GM19468 (cell line): ENCODE results near the gene BMP2K.

Experiments used
- ATAC-seq: cut with Tn5 transposase; IDR thresholded peaks from one replicate; pipeline ENCODE4 v1.9.1; 2021; ENCODE audit warnings: mild to moderate bottlenecking, moderate library complexity, moderate number of reproducible peaks; ENCODE audit not compliant: unreplicated experiment; ENCODE audit errors: extremely low read depth

Gene BMP2K

DNA sequence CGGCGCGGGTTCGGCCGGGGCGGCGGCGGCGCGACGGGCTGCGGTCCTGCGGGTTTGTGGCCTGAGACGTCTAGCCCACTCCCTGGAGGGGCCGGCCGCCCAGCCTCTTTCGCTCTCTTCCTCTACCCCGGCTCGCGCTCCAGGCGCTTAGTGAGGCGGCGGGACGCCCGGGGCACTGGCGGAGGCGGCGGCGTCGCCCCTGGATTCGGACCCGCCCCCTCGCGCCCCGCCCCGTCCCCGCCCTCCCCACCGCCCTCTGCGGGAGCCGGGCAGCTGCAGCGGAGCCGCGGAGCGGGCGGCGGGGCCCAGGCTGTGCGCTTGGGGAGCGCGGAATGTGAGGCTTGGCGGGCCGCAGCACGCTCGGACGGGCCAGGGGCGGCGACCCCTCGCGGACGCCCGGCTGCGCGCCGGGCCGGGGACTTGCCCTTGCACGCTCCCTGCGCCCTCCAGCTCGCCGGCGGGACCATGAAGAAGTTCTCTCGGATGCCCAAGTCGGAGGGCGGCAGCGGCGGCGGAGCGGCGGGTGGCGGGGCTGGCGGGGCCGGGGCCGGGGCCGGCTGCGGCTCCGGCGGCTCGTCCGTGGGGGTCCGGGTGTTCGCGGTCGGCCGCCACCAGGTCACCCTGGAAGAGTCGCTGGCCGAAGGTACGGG lies at the start of gene BMP2K:
Gene BMP2K (plus strand): TSS at position 272 of the 650 bp plus-strand sequence. CDS start 194 bp downstream, at position 466.
- ATAC-seq, result peak; percentile 50

DNA sequence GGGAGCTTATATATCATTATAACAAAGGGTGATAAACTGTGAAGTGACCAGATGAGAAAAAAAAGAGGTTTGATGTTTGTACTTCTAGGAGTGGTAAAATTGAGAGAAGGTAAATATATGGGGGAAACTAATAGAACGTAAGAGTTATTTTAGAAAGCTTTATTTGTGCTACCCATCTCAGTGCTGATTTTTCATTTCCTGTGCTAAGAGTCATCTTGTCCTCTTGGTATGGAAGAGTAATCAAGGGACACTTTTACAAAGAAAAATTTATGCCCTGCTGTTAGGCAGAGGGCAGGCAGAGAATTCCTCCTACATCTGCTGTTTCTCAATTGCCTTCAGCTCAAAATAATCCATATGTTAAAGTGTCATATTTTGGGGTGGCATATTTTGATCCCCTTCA lies 49.6 kb upstream of the BMP2K start:
- no peak for ATAC-seq

DNA sequence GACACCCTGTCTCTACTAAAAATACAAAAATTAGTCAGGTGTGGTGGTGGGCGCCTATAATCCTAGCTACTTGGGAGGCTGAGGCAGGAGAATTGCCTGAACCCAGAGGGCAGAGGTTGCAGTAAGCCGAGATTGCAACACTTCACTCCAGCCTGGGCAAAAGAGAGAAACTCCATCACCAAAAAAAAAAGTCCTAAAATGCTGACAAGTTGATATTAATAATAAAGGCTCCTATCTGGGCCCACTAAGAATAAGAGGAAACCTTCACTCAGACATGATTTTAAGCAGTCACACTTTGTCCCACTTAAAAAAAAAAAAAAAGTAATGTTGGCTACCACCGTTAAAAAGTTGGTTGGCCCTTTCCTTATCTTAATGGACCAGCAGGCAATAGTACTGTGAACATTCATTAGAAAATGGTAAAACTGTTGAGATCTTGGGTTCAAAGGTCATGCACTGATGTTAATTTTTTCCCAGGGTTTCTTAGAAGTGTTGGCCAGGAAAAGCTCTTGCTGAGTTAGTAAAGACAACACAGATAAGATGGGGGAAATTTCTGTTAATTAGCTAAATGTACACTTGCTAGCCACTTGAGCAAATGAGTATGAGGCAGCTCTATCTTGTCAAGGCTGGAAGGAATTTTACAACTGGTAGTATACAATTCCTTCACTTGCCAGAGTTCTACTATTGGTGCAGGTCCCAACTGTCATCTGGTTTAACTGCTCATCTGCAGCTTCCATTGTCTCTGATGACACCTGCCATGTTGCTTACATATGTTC lies 43.6 kb upstream of the BMP2K start:
- no peak for ATAC-seq

DNA sequence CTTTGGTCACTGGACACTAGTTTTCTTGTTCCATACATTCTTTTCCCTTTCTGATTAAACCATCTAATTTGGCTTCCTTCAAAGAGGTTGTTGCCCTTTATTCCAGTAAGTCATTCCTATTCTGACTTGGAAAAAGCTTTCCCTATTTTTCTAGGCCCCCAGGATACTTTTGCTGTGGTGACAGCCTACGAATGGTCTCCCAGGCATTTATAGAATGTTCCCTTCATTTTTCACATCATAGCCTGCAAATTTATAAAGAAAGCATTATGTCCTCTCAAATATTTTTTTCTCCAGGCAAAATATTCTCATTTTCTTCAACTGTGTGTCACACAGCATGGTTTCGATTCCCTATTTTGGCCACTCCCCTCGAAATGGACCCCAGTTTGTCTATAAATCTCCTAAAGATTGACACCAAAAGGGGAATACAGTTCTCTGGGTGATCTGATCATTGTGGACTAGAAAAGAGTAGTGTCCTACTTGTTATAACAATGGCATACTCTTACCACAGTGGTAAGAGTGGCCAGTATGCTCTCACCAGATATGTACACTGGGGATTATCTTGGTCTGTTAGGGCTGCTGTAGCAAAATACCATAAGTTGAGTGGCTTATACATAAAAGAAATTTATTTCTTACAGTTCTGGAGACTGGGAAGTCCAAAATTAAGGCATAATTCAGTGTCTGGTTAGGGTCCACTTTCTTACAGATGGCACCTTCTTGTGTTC lies 41.5 kb upstream of the BMP2K start:
- ATAC-seq, result no peak

DNA sequence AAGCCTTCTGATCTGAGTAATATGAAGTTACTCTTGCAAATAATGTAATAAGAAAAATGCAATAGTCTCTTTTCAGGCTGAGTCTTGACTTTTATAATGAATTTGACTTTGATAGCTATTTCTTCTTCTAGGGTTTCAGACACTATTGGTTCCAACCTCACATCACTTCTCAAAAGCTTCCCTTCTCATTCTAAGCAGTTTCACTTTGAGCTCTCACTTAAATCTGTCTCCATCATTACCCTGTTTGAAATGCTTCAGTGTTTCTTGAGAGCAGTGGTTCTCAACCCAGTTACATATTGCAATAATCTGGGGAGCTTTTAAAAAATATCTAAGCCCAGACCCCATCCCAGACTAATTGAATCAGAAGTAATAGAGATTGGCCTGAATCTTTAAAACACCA lies 40.5 kb upstream of the BMP2K start:
- ATAC-seq, result no peak

DNA sequence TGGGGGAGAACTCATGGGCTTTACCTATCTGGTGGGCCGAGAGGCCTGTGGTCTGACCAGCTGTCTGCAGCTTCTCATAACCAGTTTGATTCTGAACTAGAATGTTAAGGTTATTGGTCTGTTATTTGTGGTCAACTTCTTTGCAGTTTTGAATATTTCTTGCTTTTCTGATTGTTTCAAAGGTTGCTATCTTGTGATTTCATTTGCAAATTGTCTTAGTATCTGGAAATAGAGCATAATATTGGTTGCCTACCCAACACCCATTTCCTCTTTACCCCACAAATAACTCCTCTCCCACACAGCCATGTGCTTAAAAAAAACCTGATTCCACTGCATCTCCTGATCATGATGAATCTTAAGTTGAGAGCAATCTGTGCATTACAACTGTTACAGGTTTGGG lies 39.1 kb upstream of the BMP2K start:
- ATAC-seq, result peak; percentile 41

DNA sequence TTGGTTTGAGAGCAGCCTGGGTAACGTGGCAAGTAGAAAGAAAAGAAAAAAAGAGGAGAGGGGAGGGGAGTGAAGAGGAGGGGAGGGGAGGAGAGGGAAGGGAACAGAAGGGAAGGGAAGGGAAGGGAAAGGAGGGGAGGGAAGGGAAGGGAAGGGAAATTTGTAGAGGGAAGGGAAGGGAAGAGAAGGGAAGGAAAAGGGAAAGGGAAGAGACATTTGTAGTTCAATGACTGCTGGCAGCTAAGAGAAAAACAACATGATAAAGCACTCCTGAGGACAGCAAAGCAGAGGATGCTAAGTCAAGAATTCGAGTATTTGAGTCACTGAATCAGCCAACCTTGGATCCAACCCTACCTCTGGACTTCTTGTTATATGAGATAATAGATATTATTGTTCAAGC lies 38.2 kb upstream of the BMP2K start:
- ATAC-seq, result no peak

DNA sequence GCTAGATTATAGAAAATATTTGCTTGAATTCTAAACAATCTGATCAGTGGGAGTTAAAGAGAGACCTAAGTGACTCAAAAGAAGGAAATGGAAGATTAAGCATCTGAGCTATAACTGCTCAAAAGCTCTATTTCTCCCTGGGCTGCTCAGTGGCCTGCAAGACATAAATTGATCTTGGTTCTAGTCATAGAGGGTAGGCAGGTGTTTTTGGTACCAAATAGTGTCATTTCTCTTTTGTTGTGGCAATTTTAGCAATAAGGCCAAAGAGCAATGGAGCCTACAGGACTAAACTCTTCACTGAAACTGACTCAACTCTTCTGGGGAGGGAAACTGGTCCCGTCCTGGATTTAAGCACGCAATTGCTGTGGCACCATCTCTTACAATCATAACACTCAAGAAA lies 33.9 kb upstream of the BMP2K start:
- ATAC-seq, result no peak

DNA sequence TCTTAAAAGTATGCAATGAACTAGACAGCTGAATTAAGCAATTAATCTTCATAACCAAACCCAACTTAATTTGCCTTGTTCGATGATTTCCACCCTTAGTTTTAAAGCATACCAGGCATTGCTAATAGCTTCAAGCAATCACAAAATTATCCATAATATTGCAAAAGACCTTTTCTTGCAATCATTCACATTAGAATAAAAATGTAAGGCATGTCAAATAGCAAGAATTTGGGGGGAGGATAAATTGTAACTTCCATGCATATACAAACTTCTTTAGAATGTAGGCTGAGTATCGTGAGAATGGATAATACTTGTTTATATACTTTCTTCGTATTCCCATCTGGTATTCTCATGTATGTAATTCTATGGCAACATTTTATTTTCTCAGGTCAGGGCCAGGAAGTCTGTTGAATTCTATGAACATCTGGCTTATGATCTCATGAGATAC lies 28.7 kb upstream of the BMP2K start:
- no peak for ATAC-seq

DNA sequence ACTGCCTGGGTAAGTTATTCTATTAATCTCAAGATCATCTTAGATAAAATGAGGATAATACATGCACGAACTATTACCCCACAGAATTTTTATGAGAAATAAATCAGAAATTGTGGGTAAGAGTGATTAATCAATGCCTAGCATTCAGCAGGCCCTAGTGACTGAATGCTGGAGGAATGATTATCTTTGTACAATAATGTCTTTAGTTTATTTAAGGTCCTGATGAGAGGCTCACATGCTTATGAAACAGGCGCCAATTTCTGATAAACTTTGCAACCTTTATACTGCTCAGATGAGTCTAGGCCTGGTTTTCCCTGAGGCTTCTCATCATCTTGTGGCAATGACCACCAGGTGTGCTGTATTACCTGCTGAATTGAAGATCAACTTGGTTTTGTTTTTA lies 27.8 kb upstream of the BMP2K start:
- no peak for ATAC-seq

DNA sequence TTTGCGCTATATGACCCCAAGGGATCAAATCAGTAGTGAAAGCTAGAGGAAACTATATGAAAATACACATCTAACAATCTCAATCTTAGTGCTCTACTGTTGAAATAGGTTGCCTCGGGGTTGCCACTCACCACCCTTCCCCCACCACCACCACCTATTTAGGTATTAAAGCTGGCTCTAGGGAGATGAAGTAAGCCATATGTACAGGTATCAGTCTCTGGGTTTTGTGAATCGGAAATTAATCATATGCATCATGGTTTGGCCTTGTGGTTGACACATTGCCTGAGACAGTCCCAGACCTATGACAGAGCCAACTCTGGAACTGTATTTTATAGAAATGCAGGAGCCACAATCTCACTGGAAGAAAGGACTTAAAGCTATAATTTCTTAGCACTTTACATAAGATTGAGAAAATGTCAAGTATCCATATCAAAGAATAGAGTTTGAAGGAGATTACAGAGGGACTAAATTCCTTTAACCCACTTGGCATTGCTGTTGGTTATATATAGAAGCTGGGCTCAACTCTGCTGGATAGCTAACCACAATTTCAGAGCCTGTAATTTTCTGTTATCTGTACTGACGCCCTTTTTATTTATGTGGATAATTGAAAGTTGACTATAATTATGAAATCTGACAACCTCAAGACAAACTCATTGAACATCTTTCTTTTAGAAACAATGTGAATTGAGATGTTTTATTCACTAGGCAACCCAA lies 26.7 kb upstream of the BMP2K start:
- no peak for ATAC-seq

DNA sequence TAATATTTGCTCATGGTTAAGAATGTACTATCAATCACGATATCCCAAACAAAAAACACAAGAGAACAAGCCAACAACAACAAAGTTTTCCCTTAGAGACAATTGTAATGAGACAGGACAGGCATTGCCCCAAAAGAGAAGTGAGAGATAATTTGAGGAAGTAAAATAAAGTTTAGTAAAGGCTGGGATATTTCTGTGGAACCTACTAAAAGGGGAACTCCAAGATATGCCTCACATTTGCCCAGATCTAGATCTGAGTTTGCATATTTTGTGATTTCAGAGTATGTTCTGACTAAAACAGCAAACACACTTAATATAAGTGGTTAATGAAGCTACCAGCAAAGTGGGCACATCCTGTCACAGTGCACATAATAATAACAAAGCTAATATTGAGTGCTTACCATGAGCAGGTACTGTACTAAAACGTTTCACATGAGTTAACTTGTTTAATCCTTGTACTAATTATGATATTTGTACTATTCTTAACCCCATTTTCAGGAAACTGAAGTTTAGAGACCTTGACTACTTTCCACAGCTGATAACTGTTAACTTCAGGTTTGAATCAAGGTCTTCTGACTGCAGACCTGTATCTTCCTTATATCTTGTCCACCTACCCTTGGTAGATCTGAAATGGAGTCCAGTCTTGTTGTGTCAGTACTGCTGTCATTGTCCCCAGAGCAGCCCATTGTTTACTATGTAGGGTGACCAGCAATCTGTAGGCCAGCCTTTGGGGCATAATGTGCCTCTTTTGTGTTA lies 26.0 kb upstream of the BMP2K start:
- peak; percentile 89 for ATAC-seq

DNA sequence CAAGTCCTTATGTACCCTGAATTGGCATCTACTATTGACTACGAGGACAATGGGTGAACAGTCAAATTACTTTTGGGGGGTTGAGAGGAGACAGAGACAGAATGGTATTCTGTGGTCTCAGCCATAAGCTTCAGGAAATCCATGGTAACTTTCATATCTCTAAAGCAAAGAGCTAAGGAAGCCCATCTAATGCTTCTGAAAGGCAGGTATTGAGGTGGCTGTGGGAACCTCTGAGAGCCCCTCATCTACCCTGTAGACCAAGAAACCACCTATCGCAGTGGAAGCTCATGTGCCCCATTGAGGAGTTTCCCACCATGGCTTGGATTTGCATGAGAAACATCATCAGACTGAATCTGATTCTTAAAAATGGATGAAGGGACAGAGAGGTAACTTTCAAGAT lies 23.1 kb upstream of the BMP2K start:
- ATAC-seq, result no peak

DNA sequence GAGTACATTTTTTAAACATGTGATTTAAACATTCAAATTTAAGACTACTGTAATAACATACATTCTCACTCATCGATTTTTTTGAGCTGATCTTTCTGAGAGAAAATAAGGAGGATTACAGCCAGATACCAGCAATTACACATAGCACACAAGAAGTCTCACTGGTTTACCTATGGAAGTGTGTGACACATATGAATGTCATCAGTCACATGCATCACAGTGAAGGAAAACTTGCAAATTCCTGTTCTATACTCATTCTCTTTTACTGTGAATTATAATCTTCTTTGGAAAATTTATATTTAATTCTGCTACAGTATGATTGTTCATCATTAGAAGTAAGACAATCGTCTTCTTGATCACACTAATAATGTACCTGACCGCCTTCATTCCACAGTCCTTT lies 21.3 kb upstream of the BMP2K start:
- no peak for ATAC-seq

DNA sequence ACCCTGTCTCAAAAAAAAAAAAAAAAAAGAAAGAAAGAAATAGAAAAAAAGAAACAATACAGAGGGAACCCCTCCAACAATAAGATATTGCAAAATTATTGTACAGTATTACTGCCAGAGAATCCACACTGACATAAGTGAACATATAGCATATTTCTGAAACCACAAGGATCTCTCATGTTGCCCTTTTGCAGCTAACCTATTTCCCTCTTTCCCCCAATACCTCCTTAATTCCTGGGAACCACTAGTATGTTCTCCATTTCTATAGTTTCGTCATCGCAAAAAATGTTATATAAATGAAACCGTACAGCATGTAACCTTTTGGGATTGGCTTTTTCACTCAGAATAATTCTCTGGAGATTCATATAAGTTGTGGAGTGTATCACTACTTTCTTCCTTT lies 20.0 kb upstream of the BMP2K start:
- ATAC-seq, result no peak

DNA sequence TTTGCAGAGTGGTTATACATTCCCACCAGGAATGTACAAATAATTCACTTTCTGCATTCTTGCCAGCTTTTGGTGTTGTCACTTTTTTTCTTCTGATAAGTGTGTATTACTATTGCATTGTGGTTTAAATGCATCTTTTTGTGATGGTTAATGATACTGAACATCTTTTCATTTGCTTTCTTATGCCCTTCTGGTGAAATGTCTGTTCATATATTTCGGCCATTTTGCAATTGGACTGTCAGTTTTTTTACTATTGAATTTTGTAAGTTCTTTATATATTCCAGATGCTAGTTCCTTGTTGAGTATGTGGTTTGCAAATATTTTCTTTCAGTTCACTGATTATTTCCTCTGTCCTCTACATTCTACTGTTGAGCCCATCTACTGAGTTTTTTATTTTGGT lies 19.4 kb upstream of the BMP2K start:
- no peak for ATAC-seq

DNA sequence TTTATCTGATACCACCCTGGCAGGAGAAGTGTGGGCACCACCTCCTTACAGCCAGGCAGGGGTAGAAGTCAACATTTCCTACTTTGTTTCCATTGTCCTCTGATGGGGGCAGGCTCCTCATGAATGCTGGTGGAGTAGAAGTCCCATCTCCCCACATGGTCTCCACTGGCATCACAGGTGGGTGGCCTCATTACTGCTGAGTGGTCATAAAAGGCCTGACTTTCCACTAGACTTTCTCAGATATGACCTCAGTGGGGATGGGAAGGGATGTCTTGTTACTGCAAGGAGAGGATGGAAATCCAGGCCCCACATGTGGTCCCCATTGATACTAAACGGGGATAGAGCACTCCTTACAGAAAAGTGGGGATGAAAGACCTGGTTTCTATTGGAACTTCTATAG lies 18.6 kb upstream of the BMP2K start:
- ATAC-seq, result no peak

DNA sequence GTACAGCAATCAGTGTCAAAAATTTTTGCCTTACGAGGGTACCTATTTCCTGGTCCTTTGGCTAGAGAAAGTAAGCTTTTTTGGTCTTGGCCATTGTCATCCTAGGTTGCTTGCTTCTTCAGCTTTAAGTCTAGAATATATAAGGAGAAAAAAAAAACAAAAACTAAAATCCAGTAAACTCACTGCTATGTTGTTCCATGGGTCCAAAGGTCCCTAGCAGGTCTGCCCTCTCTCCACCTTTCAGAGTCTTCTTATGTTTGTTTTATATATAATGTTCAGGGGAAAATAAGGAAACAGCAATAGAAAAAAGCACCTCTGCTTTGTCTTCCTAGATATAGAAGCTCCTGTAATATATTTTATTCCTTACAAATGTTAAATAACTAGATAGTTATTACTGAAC lies 18.1 kb upstream of the BMP2K start:
- ATAC-seq, result no peak

DNA sequence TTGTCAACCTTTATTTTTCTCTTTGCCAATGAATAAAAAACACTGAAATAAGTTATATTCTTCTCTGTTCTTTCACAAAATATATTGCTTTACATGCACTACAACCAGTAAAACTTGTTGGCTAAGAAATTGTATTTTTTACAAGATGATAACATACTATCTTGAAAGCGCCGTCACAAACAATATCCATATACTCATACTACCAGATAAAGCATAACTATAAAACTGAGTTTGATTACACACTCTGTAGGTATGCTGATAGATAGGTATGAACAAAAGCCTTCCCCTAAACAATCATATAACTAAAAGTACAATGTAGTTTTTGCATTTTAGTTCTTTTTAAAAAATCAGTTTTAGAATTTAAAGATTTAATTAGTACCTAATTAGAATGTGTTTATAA lies 13.6 kb upstream of the BMP2K start:
- ATAC-seq, result no peak

DNA sequence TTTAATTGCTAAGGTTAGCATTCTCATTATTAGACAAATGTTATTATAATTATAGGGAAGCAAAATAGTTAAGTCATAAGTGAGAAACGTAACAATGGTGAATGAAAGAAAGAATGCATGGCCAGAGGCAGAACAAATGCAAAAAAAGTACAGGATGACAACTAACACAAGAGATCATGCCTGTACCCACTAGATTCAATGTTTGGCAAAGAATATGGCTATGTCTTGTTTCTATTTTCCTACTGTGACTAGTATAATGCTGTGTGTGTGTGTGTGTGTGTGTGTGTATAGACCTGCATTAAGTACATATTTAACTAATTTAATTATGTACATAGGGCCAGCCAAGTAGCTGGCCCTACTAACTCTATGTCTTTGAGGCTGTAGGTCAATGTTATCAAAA lies 12.9 kb upstream of the BMP2K start:
- ATAC-seq, result no peak
